CD4-positive, alpha-beta T cell treated with Interleukin-17A for 4 hours (primary cell): Measurements from ENCODE around the gene KAT6B.
"Not testable (repeated sequence)": the region's sequence is repeated elsewhere in the genome, so short reads cannot be mapped to it uniquely, and the experiment has no call there.

Experiments used
- DNase-seq: peaks from one replicate; pipeline ENCODE4 v3.0.0-alpha.2; 2020; ENCODE audit warnings: mixed read lengths

The KAT6B gene

GRCh38 chr10:74826142-74827044 is at the start of gene KAT6B:
KAT6B (plus strand) TSS chr10:74826600; CDS start chr10:74842858, 16,258 bp downstream.
- DNase-seq, result peak; percentile 100

GRCh38 chr10:74778436-74779094 is 47.8 kb upstream of the KAT6B start:
- no peak for DNase-seq

DNA sequence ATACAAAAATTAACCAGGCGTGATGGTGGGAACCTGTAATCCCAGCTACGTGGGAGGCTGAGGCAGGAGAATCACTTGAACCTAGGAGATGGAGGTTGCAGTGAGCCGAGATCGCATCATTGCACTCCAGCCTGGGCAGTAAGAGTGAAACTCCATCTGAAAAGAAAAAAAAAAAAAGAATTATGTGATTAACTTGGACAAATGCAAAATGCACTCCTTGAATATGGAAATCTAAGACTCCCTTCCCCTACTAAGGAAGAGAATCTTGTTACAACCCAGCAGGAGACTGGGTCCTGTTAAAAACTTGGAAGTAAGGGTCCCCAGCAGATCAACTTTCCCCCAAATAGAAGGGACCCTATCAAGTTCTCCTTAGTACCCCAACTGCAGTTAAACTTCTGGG is 44.5 kb upstream of the KAT6B start:
- not testable (repeated sequence) for DNase-seq

DNA sequence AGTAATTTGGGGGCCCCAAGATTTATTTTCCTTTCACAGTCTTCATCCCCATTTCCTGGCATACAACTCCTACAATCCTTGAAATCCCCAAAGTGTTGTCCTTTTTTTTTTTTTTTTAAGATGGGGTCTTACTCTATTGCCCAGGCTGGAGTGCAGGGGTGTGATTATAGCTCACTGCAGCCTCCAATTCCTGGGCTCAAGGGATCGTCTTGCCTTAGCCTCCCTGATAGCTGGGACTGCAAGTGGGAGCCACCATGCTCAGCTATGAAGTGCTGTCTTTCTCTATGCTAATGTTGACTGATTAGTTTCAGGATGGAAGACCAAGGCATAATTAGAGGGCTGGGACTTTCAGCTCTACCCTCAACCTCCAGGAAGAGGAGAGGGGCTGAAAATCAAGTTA is 41.9 kb upstream of the KAT6B start:
- DNase-seq, result no peak

GRCh38 chr10:74786126-74786525 is 40.3 kb upstream of the KAT6B start:
- DNase-seq, result no peak

GRCh38 chr10:74787457-74787856 is 38.9 kb upstream of the KAT6B start:
- DNase-seq, result no peak

GRCh38 chr10:74791979-74792378 is 34.4 kb upstream of the KAT6B start:
- DNase-seq, result not testable (repeated sequence)

DNA sequence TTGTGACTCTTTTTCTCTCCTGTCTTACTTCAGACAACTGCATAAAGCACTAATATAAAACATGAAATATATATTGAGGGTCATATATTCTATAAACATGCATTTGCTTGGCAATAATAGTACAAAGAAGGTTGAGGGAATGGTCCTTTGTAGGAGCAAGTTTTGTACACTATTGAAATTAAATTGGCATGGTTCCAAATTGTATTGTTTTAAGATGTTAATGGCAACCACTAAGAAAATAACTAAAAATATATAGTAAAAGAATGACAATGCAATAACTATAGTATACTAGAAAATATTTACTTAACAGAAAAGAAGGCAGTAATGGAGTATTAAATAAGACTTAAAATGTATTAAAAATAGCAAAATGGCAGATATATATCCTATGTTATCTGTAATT is 33.7 kb upstream of the KAT6B start:
- no peak for DNase-seq

- DNase-seq, result not testable (repeated sequence)
Measured at GRCh38 chr10:74793240-74793639, 33.2 kb upstream of the KAT6B start.

DNA sequence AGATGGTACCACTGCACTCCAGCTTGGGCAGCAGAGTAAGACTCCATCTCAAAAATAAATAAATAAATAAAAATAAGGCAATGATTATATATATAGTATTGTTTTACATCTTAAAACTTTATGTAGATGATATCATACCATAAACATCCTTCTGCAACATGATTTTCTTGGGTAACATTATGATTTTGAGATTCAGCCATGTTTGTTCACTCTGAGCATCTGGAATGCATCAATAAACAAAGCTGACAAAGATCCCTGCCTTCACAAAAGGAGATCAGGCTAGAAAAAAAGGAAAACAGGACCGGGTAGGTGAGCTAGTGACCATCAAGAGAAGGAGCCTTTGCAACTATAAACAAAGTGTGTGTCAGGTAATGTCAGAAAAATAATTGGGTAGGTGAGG is 31.9 kb upstream of the KAT6B start:
- no peak for DNase-seq

GRCh38 chr10:74797550-74797949 is 28.9 kb upstream of the KAT6B start:
- no peak for DNase-seq

DNA sequence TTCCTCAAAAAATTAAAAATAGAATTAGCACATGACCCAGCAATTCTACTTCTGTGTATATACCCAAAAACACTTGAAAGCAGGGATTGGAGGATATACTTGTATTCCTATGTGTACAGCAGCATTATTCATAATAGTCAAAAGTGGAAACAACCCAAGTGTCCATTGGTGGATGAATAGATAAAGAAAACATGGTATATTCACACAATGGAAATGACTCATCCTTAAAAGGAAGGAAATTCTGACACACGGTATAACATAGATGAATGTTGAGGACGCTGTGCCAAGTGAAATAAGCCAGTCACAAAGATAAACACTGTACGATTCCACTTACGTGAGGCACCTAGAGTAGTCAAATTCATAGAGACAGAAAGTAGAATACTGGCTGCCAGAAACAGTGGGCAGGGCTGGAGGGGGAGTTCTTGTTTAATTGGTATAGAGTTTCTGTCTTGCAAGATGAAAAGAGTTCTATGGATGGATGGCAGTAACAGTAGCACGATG is 26.6 kb upstream of the KAT6B start:
- DNase-seq, result no peak

- DNase-seq, result no peak
Measured at GRCh38 chr10:74801447-74801846, 25.0 kb upstream of the KAT6B start.

GRCh38 chr10:74808501-74808900 is 17.9 kb upstream of the KAT6B start:
- DNase-seq, result no peak

DNA sequence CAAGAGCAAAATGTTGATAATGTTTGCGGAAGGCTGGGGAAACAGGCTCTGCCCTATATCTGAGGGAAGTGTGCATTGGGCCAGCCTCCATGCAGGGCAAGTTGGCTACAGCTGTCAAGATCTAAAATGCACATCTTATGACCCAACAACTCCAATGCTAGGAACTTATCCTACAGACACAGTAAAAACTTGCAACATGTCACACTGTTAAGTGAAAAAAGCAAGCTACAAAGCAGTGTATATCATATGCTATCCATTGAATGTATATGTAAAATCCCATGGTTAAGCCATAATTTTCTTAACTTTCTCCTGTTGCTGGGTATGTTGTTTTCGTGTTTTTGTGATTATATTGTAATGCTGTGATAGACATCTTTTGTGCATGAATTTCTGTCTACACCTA is 16.3 kb upstream of the KAT6B start:
- DNase-seq, result no peak

GRCh38 chr10:74813381-74814259 is 12.8 kb upstream of the KAT6B start:
- DNase-seq, result no peak

DNA sequence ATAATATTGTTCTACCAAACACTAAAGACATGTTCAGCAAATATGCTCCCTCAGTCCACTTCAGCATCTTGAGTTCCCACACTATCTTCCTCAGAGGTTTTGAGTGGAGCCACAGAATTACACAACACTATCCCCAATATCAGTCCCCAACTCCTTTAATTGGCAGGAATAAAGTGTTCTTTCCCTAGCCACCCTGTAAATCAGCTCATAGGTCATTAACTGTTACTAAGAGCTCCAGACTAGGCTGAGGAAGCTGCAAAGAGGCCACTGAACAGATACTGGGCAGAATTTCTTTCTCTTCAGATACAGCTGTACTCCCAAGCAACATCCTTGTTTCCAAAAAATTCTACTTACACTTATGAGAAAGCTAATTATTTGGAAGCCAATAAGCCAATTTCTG is 11.6 kb upstream of the KAT6B start:
- no peak for DNase-seq

- no peak for DNase-seq
Measured at GRCh38 chr10:74816824-74817498, 9.4 kb upstream of the KAT6B start.

- DNase-seq, result no peak
Measured at GRCh38 chr10:74821501-74821900, 4.9 kb upstream of the KAT6B start.

DNA sequence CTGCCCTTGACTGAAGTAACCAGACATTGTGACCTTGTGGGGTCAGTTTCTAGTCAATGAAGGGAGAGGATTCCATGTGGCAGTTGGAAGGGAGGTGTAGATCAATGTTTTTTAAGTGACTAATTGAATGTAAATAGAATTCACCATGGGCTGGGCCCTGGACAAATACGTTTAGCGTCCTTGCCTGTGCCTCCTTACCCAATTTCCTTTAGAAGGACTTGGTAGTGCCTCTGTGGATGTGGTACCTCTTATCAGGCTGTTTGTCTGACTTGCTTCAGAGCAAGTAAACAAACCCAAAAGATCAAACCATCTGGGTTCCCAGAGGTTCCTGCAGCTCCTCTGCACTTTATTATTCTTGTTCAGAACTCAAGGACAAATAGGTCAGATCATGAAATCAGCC is 4.3 kb upstream of the KAT6B start:
- DNase-seq, result peak; percentile 3

DNA sequence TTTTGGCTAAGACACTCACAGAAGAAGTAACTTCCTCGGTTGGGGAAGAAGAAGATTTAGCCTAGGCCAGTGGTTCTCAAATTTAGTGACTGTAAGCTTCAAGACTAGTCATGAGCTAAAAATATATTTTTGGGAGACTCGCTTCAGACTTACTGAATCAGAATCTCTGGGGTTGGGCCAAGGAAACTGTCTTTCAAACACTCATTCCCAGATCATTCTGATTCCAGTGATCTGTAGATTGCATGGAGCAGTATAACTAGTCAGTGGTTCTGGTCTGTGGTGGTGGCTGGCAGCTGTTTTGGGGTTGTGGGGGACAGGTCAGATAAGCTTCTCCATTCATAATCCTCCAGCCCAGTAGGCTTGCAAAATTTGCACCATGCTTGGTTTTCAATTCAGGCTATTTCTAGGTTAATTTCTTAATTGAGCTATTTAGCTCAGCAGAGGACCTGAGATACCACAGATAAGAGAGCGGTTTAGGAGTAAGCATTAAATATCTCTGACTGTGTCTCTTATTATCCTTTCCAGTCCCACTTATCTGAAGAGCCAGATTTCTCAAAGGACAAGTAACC is 3.8 kb upstream of the KAT6B start:
- DNase-seq, result no peak

- DNase-seq, result no peak
Measured at GRCh38 chr10:74823791-74824183, 2.6 kb upstream of the KAT6B start.
